ENCODE results near the gene CCDC24. TPM values are rescaled to one million over a fixed set of nuclear protein-coding genes. Genes with fewer than 3 reads are reported as not detected.

CCDC24 gene
- total and polyA plus RNA-seq, 9 of the 15 experiments (the other 6 are each of a cell fraction or from before 2014, with no cell fraction given) = 0.31 to 4.5 (median 1.5) TPM

DNA sequence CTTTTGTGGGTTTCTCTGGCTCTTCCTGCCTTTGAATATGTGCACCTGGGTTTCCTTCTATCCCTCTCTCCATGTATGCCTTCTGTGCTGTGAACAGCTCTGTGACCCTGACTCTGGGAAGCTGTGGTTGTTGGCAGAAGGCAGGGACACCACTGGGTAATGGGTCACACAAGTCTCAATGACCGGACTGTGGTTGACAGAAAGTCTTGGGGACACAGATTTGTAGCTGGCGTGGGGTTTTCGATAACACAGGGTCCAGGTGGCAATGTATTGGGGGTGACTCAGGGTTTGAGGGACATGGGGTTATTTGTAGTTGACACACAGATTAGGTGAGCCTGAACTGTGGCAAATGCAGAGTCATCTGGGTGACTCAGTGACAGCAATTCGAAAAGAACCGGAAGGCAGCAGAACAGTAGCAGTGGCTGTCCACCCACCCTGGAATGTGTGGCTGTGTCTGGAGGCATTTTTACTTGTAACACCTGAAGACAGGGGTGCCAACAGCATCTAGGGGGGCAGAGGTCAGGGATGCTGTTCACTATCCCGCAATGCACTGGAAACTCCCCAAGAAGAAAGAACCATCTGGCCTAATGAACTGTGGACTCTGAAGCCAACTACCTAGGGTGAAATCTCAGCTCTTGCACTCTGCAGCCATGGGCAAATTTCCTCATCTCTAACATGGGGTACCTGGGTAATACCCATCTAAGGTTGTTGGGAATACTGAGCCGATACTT is 52.8 kb downstream of the CCDC24 start (continued):
- TF ChIP-seq, protein P1, sequence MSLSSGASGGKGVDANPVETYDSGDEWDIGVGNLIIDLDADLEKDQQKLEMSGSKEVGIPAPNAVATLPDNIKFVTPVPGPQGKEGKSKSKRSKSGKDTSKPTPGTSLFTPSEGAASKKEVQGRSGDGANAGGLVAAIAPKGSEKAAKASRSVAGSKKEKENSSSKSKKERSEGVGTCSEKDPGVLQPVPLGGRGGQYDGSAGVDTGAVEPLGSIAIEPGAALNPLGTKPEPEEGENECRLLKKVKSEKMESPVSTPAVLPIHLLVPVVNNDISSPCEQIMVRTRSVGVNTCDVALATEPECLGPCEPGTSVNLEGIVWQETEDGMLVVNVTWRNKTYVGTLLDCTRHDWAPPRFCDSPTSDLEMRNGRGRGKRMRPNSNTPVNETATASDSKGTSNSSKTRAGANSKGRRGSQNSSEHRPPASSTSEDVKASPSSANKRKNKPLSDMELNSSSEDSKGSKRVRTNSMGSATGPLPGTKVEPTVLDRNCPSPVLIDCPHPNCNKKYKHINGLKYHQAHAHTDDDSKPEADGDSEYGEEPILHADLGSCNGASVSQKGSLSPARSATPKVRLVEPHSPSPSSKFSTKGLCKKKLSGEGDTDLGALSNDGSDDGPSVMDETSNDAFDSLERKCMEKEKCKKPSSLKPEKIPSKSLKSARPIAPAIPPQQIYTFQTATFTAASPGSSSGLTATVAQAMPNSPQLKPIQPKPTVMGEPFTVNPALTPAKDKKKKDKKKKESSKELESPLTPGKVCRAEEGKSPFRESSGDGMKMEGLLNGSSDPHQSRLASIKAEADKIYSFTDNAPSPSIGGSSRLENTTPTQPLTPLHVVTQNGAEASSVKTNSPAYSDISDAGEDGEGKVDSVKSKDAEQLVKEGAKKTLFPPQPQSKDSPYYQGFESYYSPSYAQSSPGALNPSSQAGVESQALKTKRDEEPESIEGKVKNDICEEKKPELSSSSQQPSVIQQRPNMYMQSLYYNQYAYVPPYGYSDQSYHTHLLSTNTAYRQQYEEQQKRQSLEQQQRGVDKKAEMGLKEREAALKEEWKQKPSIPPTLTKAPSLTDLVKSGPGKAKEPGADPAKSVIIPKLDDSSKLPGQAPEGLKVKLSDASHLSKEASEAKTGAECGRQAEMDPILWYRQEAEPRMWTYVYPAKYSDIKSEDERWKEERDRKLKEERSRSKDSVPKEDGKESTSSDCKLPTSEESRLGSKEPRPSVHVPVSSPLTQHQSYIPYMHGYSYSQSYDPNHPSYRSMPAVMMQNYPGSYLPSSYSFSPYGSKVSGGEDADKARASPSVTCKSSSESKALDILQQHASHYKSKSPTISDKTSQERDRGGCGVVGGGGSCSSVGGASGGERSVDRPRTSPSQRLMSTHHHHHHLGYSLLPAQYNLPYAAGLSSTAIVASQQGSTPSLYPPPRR (CRISPR knock-in tag; IDR thresholded peaks at IDR 0.05; ENCODE audit: borderline replicate concordance) = peak; percentile 80; the same call in 1 of the 2 replicates
- TF ChIP-seq RCOR1 (IDR thresholded peaks at IDR 0.05; ENCODE audit: borderline replicate concordance in 1 of 2, low read depth in 2 of 2, low read length in 2 of 2) (peak; percentile 54 to 97; a peak in 3 of 4 replicates), SLC30A9 (CRISPR knock-in tag; IDR thresholded peaks at IDR 0.05) (no peak), ZNF76 (CRISPR knock-in tag; IDR thresholded peaks at IDR 0.05; ENCODE audit: borderline replicate concordance) (no peak), IRF2 (CRISPR knock-in tag; IDR thresholded peaks at IDR 0.05) (no peak), CHCHD3 (CRISPR knock-in tag; IDR thresholded peaks at IDR 0.05) (no peak), RBBP5 (IDR thresholded peaks at IDR 0.05; ENCODE audit: borderline replicate concordance, insufficient read depth, low read length, poor library complexity, severe bottlenecking) (no peak), FOXK1 (CRISPR knock-in tag; IDR thresholded peaks at IDR 0.05; ENCODE audit: borderline replicate concordance) (no peak), FOXJ3 (CRISPR knock-in tag; IDR thresholded peaks at IDR 0.05) (no peak), NFYB (IDR thresholded peaks at IDR 0.05; ENCODE audit: extremely low read depth, insufficient read length) (no peak), SMC3 (conservative IDR thresholded peaks at IDR 0.05; ENCODE audit: insufficient read depth, low read depth, low read length) (no peak), RFX7 (CRISPR knock-in tag; IDR thresholded peaks at IDR 0.05) (no peak), RBM25 (IDR thresholded peaks at IDR 0.05; ENCODE audit: low read depth, low read length, severe bottlenecking) (no peak), ZNF717 (CRISPR knock-in tag; IDR thresholded peaks at IDR 0.05) (no peak), LEF1 (IDR thresholded peaks at IDR 0.05) (peak; percentile 53; the same call in 1 of the 2 replicates), ZNF24 (IDR thresholded peaks at IDR 0.05) (no peak), NFIC (IDR thresholded peaks at IDR 0.05) (peak; percentile 85), TOE1 (IDR thresholded peaks at IDR 0.05; ENCODE audit: borderline replicate concordance) (peak; percentile 49; the same call in 1 of the 2 replicates), TOE1 (CRISPR knock-in tag; IDR thresholded peaks at IDR 0.05; ENCODE audit: borderline replicate concordance, low read depth) (no peak)
- TF ChIP-seq, protein P2, sequence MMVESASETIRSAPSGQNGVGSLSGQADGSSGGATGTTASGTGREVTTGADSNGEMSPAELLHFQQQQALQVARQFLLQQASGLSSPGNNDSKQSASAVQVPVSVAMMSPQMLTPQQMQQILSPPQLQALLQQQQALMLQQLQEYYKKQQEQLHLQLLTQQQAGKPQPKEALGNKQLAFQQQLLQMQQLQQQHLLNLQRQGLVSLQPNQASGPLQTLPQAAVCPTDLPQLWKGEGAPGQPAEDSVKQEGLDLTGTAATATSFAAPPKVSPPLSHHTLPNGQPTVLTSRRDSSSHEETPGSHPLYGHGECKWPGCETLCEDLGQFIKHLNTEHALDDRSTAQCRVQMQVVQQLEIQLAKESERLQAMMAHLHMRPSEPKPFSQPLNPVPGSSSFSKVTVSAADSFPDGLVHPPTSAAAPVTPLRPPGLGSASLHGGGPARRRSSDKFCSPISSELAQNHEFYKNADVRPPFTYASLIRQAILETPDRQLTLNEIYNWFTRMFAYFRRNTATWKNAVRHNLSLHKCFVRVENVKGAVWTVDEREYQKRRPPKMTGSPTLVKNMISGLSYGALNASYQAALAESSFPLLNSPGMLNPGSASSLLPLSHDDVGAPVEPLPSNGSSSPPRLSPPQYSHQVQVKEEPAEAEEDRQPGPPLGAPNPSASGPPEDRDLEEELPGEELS (CRISPR knock-in tag; IDR thresholded peaks at IDR 0.05; ENCODE audit: borderline replicate concordance) = no peak
- TF ChIP-seq, protein P3, sequence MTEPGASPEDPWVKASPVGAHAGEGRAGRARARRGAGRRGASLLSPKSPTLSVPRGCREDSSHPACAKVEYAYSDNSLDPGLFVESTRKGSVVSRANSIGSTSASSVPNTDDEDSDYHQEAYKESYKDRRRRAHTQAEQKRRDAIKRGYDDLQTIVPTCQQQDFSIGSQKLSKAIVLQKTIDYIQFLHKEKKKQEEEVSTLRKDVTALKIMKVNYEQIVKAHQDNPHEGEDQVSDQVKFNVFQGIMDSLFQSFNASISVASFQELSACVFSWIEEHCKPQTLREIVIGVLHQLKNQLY (CRISPR knock-in tag; conservative IDR thresholded peaks at IDR 0.05) = no peak
